ENCODE results near the gene MYOM3. TPM values are rescaled to one million over a fixed set of nuclear protein-coding genes. Genes with fewer than 3 reads are reported as not detected.

MYOM3 gene
- total RNA-seq, 2 donors from 2014 or later: 3.3 to 28.5 TPM

DNA sequence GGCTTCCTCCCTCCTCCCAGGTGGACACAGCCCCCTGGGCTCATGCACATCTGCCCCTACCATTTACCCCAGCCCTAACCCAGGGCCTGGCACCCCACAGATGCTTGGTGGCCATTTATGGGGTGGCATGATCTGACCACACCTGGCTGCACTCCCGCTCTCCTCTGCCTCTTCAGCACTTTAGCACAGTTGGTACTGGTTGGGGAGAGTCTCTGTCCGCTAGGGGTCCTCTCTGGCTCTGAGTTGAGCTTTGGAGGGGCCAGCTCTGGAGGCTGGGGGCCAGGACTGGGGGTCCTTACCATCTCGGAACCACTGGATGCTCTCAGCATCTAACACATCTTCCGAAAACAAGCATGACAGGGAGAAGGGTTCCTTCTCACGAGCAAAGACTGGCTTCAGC lies 17.4 kb downstream of the MYOM3 start:
- Histone ChIP-seq H3K4me1 (replicated peaks) (no peaks in the 10 kb centered on the region), H3K9me3 (no peaks in the 10 kb centered on the region), H3K36me3 (no peaks in the 10 kb centered on the region), H3K27ac (no peak overlapping the region), H3K4me3 (no peak overlapping the region), H3K27me3 (replicated peaks; ENCODE audit: insufficient read depth) (no peaks in the 10 kb centered on the region)
- no peak for DNase-seq (ENCODE audit: low spot score)
- TF ChIP-seq, protein P1, sequence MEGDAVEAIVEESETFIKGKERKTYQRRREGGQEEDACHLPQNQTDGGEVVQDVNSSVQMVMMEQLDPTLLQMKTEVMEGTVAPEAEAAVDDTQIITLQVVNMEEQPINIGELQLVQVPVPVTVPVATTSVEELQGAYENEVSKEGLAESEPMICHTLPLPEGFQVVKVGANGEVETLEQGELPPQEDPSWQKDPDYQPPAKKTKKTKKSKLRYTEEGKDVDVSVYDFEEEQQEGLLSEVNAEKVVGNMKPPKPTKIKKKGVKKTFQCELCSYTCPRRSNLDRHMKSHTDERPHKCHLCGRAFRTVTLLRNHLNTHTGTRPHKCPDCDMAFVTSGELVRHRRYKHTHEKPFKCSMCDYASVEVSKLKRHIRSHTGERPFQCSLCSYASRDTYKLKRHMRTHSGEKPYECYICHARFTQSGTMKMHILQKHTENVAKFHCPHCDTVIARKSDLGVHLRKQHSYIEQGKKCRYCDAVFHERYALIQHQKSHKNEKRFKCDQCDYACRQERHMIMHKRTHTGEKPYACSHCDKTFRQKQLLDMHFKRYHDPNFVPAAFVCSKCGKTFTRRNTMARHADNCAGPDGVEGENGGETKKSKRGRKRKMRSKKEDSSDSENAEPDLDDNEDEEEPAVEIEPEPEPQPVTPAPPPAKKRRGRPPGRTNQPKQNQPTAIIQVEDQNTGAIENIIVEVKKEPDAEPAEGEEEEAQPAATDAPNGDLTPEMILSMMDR (IDR thresholded peaks at IDR 0.05): no peak
- no peak for TF ChIP-seq POLR2AphosphoS5 (IDR thresholded peaks at IDR 0.05)
- intact Hi-C loops (cut with DNase I): no loop called here
- WGBS: 87% methylated on average over 5 of the region's 5 CpGs

DNA sequence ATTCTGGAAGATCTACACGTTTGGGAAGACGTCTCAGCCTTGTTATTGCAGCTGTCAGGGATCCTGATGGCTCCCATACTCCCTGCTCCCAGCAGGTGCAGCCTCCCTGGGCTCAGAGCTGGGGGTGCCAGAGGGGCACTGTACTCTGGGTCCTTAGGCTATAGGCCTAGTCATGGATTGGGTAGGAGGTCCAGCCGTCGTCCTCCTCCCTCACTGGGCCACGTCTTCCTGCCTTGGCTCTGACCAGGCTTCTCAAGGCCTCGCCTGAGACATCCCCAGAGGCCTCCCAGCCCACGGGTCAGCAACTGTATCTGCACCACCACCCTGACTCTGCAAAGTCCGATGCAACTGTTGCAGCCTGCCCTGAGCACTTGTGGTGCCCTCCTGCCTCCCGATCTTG lies 18.2 kb downstream of the MYOM3 start:
- Histone ChIP-seq H3K4me1 (replicated peaks) (no peaks in the 10 kb centered on the region), H3K36me3 (no peaks in the 10 kb centered on the region), H3K27ac (no peak overlapping the region), H3K4me3 (no peak overlapping the region), H3K27me3 (replicated peaks; ENCODE audit: insufficient read depth) (no peaks in the 10 kb centered on the region), H3K9me3 (no peaks in the 10 kb centered on the region)
- WGBS: 80% methylated on average over 9 of the region's 9 CpGs
- intact Hi-C loops (cut with DNase I): no loop called here
- TF ChIP-seq, protein P1 (IDR thresholded peaks at IDR 0.05): no peak
- TF ChIP-seq POLR2A (IDR thresholded peaks at IDR 0.05) (no peak), POLR2AphosphoS5 (IDR thresholded peaks at IDR 0.05) (no peak)
- no peak for DNase-seq (ENCODE audit: low spot score)

DNA sequence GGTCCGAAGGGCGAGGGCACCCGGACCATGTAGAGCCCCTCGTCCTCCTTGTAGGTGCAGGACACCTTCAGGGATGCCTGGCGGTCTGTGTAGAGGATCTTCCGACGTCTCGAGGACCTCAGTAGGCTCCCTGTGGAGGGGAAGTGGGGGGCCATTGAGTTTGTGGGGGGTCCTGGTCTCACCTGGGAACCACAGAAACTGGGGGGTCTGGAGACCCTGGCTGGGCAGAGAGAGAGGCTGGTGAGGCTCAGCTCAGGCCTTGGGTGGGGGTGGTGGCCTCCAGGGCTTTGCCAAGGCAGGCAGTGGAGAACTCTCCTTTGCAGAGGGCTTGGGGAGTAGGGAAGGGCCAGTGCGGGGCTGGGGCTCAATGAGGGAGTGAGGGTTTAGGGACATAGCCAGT lies 19.0 kb downstream of the MYOM3 start:
- no peak overlapping the region for H3K4me3 ChIP-seq
- TF ChIP-seq, protein P1 (IDR thresholded peaks at IDR 0.05): no peak
- TF ChIP-seq POLR2AphosphoS5 (IDR thresholded peaks at IDR 0.05) (no peak), POLR2A (IDR thresholded peaks at IDR 0.05) (no peak)
- no peaks in the 10 kb centered on the region for H3K9me3 ChIP-seq
- H3K27me3 ChIP-seq (replicated peaks; ENCODE audit: insufficient read depth): no peaks in the 10 kb centered on the region
- intact Hi-C loops (cut with DNase I): no loop called here
- no peaks in the 10 kb centered on the region for H3K4me1 ChIP-seq (replicated peaks)
- no peak for DNase-seq (ENCODE audit: low spot score)
- H3K36me3 ChIP-seq: no peaks in the 10 kb centered on the region
- 95% methylated on average over 9 of the region's 9 CpGs for WGBS
- no peak overlapping the region for H3K27ac ChIP-seq

DNA sequence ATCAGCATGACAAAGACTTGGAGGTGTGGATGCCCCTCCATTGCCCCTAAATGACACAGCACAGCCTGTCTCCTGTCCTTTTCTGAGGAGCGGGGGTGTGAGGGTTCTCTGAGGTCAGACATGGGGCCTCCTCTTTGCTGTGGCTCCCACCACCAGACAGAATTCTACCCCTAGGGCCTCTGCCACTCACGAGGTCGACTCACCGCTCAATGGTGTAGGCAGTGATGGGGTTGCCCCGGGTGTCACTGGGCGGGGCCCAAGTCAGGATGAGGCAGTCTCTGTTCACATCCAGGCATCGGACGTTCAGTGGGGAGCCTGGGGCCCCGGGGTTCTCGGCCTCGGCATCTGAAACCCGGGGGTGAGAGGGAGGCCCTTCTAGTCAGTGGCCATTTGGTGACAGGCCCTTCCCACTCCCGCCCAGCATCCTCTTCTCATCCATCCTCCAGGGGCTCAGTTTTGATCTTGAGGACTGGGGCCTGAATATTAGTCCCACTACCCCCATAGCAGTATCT lies 19.9 kb downstream of the MYOM3 start:
- no peaks in the 10 kb centered on the region for H3K27me3 ChIP-seq (replicated peaks; ENCODE audit: insufficient read depth)
- no peak for DNase-seq (ENCODE audit: low spot score)
- TF ChIP-seq POLR2AphosphoS5 (IDR thresholded peaks at IDR 0.05) (no peak), POLR2A (IDR thresholded peaks at IDR 0.05) (no peak)
- TF ChIP-seq, protein P1 (IDR thresholded peaks at IDR 0.05): no peak
- H3K4me1 ChIP-seq (replicated peaks): no peaks in the 10 kb centered on the region
- no peak overlapping the region for H3K27ac ChIP-seq
- H3K4me3 ChIP-seq: no peak overlapping the region
- 89% methylated on average over 13 of the region's 13 CpGs for WGBS
- intact Hi-C loops (cut with DNase I): no loop called here
- H3K9me3 ChIP-seq: no peaks in the 10 kb centered on the region
- H3K36me3 ChIP-seq: no peaks in the 10 kb centered on the region

DNA sequence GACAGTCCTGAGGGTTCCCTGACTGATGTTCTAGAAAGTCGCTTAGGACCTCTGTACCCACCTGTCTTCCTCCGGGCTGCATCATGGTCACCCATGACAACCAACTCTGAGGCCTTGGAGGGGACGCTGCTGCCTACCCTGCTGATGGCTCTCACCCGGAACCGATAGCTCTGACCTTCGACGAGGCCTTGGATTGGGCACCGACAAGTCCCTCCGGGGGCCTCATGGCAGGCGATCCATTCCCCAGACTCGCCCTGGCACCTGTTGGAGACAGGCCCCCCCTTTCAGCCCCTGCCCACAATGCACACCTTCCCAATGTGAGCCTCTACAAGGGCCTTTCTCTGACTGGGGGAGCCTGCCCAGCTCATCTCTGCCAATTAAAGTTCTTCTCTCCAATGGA lies 21.2 kb downstream of the MYOM3 start:
- H3K9me3 ChIP-seq: no peaks in the 10 kb centered on the region
- no peak overlapping the region for H3K4me3 ChIP-seq
- no peaks in the 10 kb centered on the region for H3K27me3 ChIP-seq (replicated peaks; ENCODE audit: insufficient read depth)
- 96% methylated on average over 11 of the region's 11 CpGs for WGBS
- no peaks in the 10 kb centered on the region for H3K36me3 ChIP-seq
- no peak for DNase-seq (ENCODE audit: low spot score)
- H3K4me1 ChIP-seq (replicated peaks): no peaks in the 10 kb centered on the region
- intact Hi-C loops (cut with DNase I): no loop called here
- H3K27ac ChIP-seq: no peak overlapping the region
- TF ChIP-seq, protein P1 (IDR thresholded peaks at IDR 0.05): no peak
- TF ChIP-seq POLR2AphosphoS5 (IDR thresholded peaks at IDR 0.05): no peak
- TF ChIP-seq POLR2A (IDR thresholded peaks at IDR 0.05): no peak

Data from prostate gland (tissue), 2 donors.